HepG2 (cell line): ENCODE results near the gene LAMTOR2. TPM values are rescaled to one million over a fixed set of nuclear protein-coding genes. Genes with fewer than 3 reads are reported as not detected.

ENCODE experiments used
- ERF ChIP-seq: IDR thresholded peaks from 2 replicates; pipeline ENCODE4 v1.6.1; 2018; ENCODE audit warnings: missing biosample characterization, missing genetic modification reagents
- KLF11 ChIP-seq: IDR thresholded peaks from 2 replicates; pipeline ENCODE4 v1.6.1; 2016; ENCODE audit warnings: missing compliant biosample characterization
- RFX1 ChIP-seq: fragments of 450-650 bp; IDR thresholded peaks from 2 replicates; pipeline ENCODE4 v1.6.1; 2017
- SP1 ChIP-seq, 2 experiments: fragments of 450-650 bp in 1 of 2; sonication (generic) in 1 of 2; formaldehyde crosslinking in 1 of 2; IDR thresholded peaks; 2 replicates each; pipeline versions ENCODE4 v1.4.0 to v1.6.1; 2016 to 2020; ENCODE audit warnings: missing genetic modification reagents in 1 of 2
- TAF1 ChIP-seq: sonication (generic); formaldehyde crosslinking; IDR thresholded peaks from 2 replicates; pipeline ENCODE4 v1.4.0; 2020; ENCODE audit warnings: missing genetic modification reagents
- YEATS4 ChIP-seq: sonication (generic); formaldehyde crosslinking; IDR thresholded peaks from 2 replicates; pipeline ENCODE4 v1.4.0; 2020; ENCODE audit warnings: missing genetic modification reagents, borderline replicate concordance
- ZMYM2 ChIP-seq: sonication (generic); formaldehyde crosslinking; IDR thresholded peaks from 2 replicates; pipeline ENCODE4 v1.8.0; 2022; ENCODE audit warnings: mild to moderate bottlenecking, missing genetic modification reagents
- ZNF350 ChIP-seq: sonication (generic); formaldehyde crosslinking; IDR thresholded peaks from 2 replicates; pipeline ENCODE4 v1.4.0; 2020; ENCODE audit warnings: mild to moderate bottlenecking, low read depth, missing genetic modification reagents, borderline replicate concordance
- polyA plus RNA-seq, 8 experiments: library from polyadenylated mRNA; depleted of rRNA in 3 of 8; stranded (reverse) in 7 of 8; unstranded in 1 of 8; fragments of >200 nt; fragmentation: Illumina TruSeq in 4 of 8; extraction: Trizol in 4 of 8; gene quantifications; 2 replicates each; pipeline versions ENCODE4 v1.2.1 to v1.2.3, GENCODE V29; 2011 to 2016; ENCODE audit warnings: low read depth in 4 of 8, missing spikeins in 1 of 8, mixed read lengths in 1 of 8; ENCODE audit not compliant: insufficient read depth in 1 of 8
- total RNA-seq, 5 experiments: library from RNA; depleted of rRNA; stranded (reverse); fragments of >200 nt; fragmentation: Illumina TruSeq; extraction: Trizol; gene quantifications; 2 replicates each; pipeline ENCODE4 v1.2.3, GENCODE V29; 2016; ENCODE audit warnings: low read depth in 1 of 5
- TF ChIP-seq, protein P1 (sequence below): sonication (generic); formaldehyde crosslinking; IDR thresholded peaks from 2 replicates; pipeline ENCODE4 v1.8.1; 2023; ENCODE audit warnings: mild to moderate bottlenecking, inconsistent platforms, moderate library complexity, missing genetic modification reagents, borderline replicate concordance
- TF ChIP-seq, protein P2 (sequence below): sonication (generic); formaldehyde crosslinking; IDR thresholded peaks from 2 replicates; pipeline ENCODE4 v1.4.0; 2020; ENCODE audit warnings: mild to moderate bottlenecking, missing genetic modification reagents
- TF ChIP-seq, protein P3 (sequence below), 2 experiments: sonication (generic) in 1 of 2; formaldehyde crosslinking in 1 of 2; IDR thresholded peaks; 2 replicates each; pipeline versions ENCODE4 v1.4.0 to v1.6.1; 2018 to 2020; ENCODE audit warnings: missing genetic modification reagents in 2 of 2, borderline replicate concordance in 1 of 2, low read depth in 1 of 2, mild to moderate bottlenecking in 1 of 2, missing biosample characterization in 1 of 2
- TF ChIP-seq, protein P4 (sequence below): IDR thresholded peaks from 2 replicates; pipeline ENCODE4 v1.6.1; 2016; ENCODE audit warnings: missing compliant biosample characterization, missing genetic modification reagents, borderline replicate concordance
- TF ChIP-seq, protein P5 (sequence below): sonication (generic); formaldehyde crosslinking; IDR thresholded peaks from 2 replicates; pipeline ENCODE4 v1.4.0; 2020; ENCODE audit warnings: missing genetic modification reagents
- TF ChIP-seq, protein P6 (sequence below): sonication (generic); formaldehyde crosslinking; IDR thresholded peaks from 2 replicates; pipeline ENCODE4 v1.4.0; 2020; ENCODE audit warnings: mild to moderate bottlenecking, missing genetic modification reagents

LAMTOR2 gene
- total and polyA plus RNA-seq, 2 of the 13 experiments (the other 11 are each of a cell fraction or from before 2014, with no cell fraction given) = 36.5 to 66.4 TPM

DNA sequence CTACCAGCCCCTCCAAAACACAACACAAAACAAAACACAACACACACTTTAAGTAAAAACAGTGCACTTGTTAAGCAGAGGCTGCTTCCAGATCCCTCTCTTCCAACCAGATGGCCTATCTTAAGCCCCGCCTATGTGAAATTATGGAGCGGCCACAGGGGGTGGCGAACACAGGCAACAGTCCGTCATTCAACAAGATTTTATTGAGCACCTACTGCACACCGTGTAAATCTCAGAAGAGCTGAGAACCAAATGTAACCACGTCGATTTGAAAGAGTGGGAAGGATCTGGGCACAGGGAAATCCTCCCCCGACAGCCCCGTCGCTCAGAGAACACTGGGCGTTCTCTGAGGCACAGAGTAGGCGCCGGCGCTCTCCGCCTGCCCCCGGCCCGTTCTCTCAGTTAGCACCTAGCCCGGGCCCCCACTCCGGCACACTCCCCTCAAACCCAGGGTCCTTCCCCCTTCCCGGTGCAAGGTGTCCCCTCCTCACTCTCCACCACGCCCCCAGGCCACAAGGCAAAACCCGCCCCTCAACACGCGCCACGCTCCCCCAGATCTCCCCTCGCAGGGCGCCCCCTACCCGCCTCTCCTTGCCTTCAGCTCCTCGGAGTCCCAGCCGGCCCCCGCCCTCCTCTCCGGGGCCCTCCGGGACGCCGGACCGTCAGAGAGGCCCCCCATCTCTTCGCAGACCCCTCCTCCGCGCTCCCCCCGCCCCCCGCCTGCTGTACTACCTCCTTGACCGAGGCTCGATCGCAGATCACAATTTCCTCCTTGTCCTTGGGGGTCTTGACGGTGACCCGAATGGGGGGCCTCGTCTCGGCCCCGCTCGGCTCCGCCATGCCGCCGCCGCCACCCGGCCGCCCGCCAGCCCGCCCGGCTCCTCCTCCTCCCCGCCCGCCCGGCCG is 1.5 kb upstream of the LAMTOR2 start (continued):
- no peak for TF ChIP-seq ZNF350
- no peak for TF ChIP-seq RFX1
- peak; percentile 25; the same call in 1 of the 2 replicates for TF ChIP-seq TAF1
- no peak for TF ChIP-seq SP1 (IDR thresholded peaks at IDR 0.05)
- peak; percentile 26 for TF ChIP-seq SP1 (CRISPR knock-in tag; IDR thresholded peaks at IDR 0.05)
- TF ChIP-seq, protein P1, sequence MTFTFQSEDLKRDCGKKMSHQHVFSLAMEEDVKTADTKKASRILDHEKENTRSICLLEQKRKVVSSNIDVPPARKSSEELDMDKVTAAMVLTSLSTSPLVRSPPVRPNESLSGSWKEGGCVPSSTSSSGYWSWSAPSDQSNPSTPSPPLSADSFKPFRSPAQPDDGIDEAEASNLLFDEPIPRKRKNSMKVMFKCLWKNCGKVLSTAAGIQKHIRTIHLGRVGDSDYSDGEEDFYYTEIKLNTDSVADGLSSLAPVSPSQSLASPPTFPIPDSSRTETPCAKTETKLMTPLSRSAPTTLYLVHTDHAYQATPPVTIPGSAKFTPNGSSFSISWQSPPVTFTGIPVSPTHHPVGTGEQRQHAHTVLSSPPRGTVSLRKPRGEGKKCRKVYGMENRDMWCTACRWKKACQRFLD = no peak
- 0 out of 2 replicates have a peak, but pooled peaks have one; percentile 56 for TF ChIP-seq KLF11 (CRISPR knock-in tag)
- TF ChIP-seq, protein P2, sequence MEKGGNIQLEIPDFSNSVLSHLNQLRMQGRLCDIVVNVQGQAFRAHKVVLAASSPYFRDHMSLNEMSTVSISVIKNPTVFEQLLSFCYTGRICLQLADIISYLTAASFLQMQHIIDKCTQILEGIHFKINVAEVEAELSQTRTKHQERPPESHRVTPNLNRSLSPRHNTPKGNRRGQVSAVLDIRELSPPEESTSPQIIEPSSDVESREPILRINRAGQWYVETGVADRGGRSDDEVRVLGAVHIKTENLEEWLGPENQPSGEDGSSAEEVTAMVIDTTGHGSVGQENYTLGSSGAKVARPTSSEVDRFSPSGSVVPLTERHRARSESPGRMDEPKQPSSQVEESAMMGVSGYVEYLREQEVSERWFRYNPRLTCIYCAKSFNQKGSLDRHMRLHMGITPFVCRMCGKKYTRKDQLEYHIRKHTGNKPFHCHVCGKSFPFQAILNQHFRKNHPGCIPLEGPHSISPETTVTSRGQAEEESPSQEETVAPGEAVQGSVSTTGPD (CRISPR knock-in tag) = 0 out of 2 replicates have a peak, but pooled peaks have one; percentile 15
- TF ChIP-seq ZMYM2 = no peak
- peak; percentile 38; the same call in 1 of the 2 replicates for TF ChIP-seq YEATS4 (CRISPR knock-in tag)
- TF ChIP-seq, protein P3, sequence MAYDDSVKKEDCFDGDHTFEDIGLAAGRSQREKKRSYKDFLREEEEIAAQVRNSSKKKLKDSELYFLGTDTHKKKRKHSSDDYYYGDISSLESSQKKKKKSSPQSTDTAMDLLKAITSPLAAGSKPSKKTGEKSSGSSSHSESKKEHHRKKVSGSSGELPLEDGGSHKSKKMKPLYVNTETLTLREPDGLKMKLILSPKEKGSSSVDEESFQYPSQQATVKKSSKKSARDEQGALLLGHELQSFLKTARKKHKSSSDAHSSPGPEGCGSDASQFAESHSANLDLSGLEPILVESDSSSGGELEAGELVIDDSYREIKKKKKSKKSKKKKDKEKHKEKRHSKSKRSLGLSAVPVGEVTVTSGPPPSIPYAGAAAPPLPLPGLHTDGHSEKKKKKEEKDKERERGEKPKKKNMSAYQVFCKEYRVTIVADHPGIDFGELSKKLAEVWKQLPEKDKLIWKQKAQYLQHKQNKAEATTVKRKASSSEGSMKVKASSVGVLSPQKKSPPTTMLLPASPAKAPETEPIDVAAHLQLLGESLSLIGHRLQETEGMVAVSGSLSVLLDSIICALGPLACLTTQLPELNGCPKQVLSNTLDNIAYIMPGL (CRISPR knock-in tag; IDR thresholded peaks at IDR 0.05; ENCODE audit: borderline replicate concordance in 1 of 2, low read depth in 1 of 2) = peak in 1 of 2 experiments; percentile 73; a peak in 2 of 4 replicates
- TF ChIP-seq, protein P4, sequence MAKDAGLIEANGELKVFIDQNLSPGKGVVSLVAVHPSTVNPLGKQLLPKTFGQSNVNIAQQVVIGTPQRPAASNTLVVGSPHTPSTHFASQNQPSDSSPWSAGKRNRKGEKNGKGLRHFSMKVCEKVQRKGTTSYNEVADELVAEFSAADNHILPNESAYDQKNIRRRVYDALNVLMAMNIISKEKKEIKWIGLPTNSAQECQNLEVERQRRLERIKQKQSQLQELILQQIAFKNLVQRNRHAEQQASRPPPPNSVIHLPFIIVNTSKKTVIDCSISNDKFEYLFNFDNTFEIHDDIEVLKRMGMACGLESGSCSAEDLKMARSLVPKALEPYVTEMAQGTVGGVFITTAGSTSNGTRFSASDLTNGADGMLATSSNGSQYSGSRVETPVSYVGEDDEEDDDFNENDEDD (CRISPR knock-in tag) = no peak
- TF ChIP-seq, protein P5, sequence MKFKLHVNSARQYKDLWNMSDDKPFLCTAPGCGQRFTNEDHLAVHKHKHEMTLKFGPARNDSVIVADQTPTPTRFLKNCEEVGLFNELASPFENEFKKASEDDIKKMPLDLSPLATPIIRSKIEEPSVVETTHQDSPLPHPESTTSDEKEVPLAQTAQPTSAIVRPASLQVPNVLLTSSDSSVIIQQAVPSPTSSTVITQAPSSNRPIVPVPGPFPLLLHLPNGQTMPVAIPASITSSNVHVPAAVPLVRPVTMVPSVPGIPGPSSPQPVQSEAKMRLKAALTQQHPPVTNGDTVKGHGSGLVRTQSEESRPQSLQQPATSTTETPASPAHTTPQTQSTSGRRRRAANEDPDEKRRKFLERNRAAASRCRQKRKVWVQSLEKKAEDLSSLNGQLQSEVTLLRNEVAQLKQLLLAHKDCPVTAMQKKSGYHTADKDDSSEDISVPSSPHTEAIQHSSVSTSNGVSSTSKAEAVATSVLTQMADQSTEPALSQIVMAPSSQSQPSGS (CRISPR knock-in tag) = no peak
- TF ChIP-seq, protein P6, sequence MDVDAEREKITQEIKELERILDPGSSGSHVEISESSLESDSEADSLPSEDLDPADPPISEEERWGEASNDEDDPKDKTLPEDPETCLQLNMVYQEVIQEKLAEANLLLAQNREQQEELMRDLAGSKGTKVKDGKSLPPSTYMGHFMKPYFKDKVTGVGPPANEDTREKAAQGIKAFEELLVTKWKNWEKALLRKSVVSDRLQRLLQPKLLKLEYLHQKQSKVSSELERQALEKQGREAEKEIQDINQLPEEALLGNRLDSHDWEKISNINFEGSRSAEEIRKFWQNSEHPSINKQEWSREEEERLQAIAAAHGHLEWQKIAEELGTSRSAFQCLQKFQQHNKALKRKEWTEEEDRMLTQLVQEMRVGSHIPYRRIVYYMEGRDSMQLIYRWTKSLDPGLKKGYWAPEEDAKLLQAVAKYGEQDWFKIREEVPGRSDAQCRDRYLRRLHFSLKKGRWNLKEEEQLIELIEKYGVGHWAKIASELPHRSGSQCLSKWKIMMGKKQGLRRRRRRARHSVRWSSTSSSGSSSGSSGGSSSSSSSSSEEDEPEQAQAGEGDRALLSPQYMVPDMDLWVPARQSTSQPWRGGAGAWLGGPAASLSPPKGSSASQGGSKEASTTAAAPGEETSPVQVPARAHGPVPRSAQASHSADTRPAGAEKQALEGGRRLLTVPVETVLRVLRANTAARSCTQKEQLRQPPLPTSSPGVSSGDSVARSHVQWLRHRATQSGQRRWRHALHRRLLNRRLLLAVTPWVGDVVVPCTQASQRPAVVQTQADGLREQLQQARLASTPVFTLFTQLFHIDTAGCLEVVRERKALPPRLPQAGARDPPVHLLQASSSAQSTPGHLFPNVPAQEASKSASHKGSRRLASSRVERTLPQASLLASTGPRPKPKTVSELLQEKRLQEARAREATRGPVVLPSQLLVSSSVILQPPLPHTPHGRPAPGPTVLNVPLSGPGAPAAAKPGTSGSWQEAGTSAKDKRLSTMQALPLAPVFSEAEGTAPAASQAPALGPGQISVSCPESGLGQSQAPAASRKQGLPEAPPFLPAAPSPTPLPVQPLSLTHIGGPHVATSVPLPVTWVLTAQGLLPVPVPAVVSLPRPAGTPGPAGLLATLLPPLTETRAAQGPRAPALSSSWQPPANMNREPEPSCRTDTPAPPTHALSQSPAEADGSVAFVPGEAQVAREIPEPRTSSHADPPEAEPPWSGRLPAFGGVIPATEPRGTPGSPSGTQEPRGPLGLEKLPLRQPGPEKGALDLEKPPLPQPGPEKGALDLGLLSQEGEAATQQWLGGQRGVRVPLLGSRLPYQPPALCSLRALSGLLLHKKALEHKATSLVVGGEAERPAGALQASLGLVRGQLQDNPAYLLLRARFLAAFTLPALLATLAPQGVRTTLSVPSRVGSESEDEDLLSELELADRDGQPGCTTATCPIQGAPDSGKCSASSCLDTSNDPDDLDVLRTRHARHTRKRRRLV (CRISPR knock-in tag) = no peak
- TF ChIP-seq ERF (CRISPR knock-in tag) = peak; percentile 55; the same call in 1 of the 2 replicates
